GM19043 (cell line): ENCODE measurements around the gene GATAD2A.
"Not testable (repeated sequence)": the region's sequence is repeated elsewhere in the genome, so short reads cannot be mapped to it uniquely, and the experiment has no call there.

Source experiments
- ATAC-seq: cut with Tn5 transposase; IDR thresholded peaks from one replicate; pipeline ENCODE4 v1.9.1; 2021; ENCODE audit warnings: low read depth; ENCODE audit not compliant: unreplicated experiment

The GATAD2A gene, protein sequence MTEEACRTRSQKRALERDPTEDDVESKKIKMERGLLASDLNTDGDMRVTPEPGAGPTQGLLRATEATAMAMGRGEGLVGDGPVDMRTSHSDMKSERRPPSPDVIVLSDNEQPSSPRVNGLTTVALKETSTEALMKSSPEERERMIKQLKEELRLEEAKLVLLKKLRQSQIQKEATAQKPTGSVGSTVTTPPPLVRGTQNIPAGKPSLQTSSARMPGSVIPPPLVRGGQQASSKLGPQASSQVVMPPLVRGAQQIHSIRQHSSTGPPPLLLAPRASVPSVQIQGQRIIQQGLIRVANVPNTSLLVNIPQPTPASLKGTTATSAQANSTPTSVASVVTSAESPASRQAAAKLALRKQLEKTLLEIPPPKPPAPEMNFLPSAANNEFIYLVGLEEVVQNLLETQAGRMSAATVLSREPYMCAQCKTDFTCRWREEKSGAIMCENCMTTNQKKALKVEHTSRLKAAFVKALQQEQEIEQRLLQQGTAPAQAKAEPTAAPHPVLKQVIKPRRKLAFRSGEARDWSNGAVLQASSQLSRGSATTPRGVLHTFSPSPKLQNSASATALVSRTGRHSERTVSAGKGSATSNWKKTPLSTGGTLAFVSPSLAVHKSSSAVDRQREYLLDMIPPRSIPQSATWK

GRCh38 chr19:19404879-19405860 is at the start of gene GATAD2A:
TSS of gene GATAD2A (plus strand) at chr19:19405675. CDS start at chr19:19465346, 59,671 bp downstream.
- peak; percentile 59 for ATAC-seq

DNA sequence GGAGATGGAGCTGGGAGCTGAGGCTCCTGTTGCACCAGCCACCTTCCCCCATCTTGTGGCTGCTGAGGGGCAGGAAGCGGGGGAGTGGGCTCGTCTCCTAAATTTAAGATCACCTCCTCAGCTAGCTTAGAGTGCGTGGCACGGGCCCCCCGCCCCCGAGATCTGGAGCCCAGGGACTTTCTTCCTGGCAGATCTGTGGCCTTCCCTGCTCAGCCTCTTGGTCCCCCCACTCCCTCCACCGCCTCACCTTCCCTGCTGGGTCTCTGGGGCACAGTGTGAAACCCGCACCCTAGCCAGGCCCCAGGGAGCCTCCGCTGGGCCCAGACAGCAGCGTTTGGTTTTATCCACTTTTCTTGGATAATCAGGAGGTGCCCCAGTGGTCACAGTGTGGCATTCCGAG is 49.0 kb upstream of the GATAD2A start:
- no peak for ATAC-seq

DNA sequence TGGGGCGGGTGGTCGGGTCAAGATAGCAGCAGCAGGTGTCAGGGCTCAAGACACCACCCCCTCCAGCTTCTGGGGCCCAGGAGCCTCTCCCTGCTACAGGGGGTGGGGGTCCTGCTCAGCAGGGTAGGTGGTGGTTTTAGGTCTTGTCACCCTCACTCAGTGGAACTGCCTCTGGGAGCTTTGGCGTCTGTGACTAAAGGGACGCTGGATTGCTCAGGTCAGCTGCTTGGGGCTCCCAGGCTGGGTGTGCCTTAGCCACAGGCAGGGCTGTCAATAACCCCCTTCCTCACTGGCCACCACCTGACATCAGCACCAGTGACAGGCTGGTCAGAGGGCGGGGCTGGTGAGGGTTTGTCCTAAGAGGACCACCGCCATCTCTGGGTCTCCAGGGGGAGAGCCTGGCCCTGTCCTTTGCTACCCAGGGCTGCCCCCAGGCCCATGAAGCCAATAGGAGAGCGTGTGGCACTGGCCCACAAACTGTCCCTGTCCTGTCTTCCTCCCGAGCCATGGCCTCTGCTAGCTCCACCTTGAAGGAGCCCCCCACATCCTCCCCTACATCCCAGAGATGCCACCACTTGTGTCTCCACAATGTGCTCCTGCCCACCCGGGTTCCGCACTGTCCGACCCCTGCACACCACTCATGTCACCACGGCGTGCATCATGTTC is 48.4 kb upstream of the GATAD2A start:
- ATAC-seq = no peak

DNA sequence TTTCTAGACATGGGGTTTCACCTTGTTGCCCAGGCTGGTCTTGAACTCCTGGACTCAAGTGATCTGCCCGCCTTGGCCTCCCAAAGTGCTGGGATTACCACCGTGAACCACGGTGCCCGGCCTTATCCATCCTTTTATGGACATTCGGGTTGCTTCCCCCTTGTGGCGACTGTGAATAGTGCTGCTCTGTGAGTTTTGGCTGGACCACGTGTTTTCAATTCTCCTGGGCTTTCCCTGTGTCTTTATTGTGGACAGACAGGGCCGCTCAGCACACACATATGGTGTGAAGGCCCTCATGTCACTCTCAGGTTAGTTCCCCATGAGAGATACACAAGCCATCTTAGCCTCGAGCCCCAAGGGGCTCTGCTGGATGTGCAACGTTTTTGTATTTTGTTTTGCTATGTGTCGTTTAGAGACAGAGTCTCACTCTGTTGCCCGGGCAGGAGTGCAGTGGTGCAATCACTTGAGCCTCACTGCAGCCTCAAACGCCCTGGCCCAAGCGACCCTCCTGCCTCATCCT is 44.3 kb upstream of the GATAD2A start:
- no peak for ATAC-seq

DNA sequence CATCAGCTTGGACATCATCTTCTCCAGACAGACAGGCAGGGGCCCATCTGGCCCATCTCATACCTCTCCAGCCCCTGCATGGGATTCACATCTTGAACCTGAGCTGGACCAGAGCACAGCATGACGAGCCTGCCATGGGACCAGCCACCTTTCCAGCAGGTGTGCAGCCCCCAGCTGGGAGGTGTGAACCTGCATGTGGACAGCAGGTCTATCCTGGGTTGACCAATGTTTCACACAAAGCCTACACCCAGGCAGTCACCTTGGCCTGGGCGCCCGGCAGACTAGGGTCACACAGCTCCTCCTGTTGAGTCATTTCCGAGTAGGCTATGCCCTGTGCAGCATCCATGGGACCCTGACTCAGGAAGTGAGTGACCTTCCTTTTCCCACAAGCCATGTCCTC is 43.4 kb upstream of the GATAD2A start:
- no peak for ATAC-seq

- ATAC-seq = peak; percentile 75
These were observed 38.8 kb upstream of the GATAD2A start for GRCh38 chr19:19366434-19367396.

DNA sequence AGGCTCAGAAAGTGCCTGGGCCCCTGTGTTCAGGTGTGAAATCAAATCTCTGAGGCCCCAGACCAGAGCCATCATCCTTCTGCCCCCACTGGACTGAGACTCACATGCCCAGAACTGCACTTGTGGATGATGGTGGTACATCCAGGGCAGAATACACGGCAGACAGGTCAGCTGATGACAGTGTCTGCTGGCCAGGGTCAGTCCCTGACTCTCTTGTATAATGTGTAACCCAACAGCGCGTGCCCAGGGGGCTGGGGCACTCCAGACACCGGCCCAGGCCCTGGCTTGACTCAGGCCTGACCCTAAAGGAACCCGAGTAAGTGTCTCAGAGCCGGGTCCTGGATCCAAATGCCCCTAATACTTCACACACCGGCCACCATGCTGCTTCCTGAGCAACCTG is 37.4 kb upstream of the GATAD2A start:
- no peak for ATAC-seq

GRCh38 chr19:19371059-19371458 is 34.4 kb upstream of the GATAD2A start:
- no peak for ATAC-seq

GRCh38 chr19:19372656-19373416 is 32.6 kb upstream of the GATAD2A start:
- ATAC-seq = peak; percentile 74

GRCh38 chr19:19379527-19379926 is 25.9 kb upstream of the GATAD2A start:
- no peak for ATAC-seq

DNA sequence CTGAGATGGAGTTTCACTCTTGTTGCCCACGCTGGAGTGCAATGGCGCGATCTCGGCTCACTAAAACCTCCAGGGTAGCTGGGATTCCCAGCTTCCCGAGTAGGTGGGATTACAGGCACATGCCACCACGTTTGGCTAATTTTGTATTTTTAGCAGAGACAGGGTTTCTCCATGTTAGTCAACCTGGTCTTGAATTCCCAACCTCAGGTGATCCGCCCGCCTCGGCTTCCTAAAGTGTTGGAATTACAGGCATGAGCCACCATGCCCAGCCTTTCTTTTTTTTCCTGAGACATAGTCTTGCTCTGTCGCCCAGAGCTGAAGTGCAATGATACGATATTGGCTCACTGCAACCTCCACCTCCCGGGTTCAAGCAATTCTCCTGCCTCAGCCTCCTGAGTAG is 25.2 kb upstream of the GATAD2A start:
- not testable (repeated sequence) for ATAC-seq

- ATAC-seq = no peak
These were observed 24.2 kb upstream of the GATAD2A start for GRCh38 chr19:19381007-19381926.

GRCh38 chr19:19382118-19382517 is 23.4 kb upstream of the GATAD2A start:
- no peak for ATAC-seq

GRCh38 chr19:19384486-19384885 is 21.0 kb upstream of the GATAD2A start:
- ATAC-seq = no peak

DNA sequence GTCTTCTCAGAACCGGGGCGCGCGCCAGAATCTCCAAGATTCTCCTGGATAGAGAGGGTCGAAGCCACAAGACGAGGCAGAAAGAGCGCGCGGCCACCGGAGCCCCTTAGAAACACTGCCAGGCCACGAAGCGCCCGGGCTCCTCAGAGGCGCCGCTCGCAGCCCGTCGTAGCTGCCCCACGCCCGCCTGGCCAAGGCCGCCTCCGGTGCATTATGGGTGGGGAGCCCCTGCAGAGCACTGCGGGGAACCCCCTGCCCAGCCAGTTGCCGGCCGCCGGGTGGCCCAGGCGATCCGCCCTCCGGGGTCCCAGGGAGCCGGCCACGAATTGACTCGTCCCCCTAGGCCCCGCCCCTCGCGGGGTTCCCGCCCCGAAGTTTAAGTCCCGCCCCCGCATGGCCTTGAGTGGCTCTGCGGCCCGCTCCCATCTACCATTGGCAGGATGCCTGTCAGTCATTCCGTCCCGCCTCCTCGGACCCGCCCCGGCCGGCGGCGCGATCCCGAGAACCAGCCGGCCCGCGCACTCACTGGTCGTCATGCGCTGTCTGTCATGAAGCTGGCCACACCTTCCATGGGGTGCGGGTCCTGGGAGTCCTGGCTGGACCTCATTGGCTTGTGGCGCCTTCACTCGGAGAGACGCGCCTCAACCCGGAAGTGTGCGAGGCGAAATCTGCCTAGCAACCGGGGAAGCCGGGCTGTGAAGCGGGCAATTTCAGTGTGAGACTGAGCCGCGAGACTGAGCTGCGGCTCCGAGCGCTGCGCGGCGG is 20.2 kb upstream of the GATAD2A start:
- ATAC-seq = peak; percentile 87
